HG03095 (cell line): ENCODE measurements around the gene AUTS2.

Source experiments
- ATAC-seq: cut with Tn5 transposase; IDR thresholded peaks from one replicate; pipeline ENCODE4 v1.9.1; 2021; ENCODE audit warnings: moderate library complexity; ENCODE audit not compliant: unreplicated experiment

Gene AUTS2

DNA sequence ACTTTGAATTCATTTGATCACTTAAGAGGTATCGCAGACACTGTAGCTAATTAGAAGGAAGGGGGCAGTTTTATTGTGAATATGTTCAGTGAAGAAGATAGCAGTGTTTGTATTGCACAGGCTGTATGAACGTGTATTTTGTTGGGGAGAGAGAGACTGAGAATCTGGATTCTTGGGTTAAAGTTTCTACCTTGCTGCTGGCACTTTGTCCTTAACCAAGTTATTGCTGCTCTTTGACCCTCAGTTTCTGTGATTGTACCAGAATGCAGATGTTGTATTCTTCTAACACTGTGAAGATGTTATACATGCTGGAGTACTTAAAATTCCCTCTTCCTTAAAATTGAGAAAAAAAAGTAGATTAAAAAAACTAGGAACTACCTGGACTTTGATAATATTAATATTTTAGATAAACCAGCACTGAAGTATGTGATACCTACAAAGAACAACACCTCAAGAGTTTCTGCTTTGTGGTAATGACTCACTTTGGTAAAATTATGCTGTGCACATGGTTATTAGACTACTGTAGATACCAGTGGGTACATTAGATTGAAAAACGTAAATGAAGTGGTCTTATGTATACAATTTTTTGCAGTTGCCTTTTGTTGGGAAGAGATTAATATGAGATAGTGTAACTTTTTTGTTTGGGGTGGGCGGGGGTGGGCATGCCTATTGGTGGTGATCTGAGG, 321.3 kb downstream of the AUTS2 start:
- ATAC-seq: no peak

DNA sequence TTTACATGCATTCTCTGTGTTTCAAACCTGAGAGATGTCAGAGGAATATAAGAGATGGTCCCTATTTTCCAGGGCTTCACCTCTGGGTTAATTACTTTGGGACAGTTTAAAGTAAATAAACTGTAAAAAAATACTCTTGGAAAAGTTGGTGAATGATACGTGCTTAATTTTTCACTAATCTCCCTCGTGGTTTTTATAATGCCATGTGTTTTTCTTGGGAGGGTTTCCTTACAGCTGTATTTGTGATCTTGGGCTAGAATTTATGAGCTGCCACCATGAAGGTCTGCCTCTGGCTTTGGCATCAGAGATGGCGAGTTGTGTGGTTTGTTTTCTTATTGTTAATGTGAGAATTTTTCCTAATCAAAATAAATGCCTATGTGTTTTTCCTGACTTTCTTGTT, 322.5 kb downstream of the AUTS2 start:
- no peak for ATAC-seq

DNA sequence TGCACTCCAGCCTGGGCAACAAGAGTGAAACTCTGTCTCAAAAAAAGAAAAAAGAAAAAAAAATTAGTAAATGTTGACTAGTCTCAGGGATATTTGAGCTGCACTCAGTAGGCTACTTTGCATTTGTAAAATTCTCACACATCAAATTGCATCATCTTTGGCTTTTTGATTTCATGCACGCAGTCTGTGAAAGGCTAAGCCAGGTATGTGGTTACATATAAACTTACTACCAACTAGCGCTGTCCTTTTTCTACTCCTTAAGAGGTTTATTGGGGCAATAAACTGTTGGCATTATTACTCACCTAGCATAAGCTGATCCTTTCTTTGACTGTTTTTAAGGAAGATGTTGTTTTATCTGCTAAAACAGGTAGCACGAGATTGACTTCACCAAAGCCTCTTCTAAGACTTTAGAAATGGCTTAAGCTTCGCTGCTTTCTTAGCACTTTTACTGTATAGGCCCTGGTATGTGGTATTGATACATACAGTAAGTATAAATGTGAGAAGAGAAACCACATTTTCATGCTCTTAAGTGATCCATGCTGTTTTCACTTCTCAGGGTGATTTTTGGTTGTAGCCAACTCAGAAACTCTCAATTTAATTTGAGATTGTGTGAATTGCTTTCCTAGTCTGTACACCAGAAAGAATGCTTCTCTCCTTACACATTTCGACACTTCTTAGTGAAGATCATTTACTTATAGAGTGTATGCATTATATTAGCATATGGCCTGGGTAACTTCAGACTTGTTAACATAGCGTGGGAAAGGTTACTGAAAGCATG, 323.9 kb downstream of the AUTS2 start:
- no peak for ATAC-seq

DNA sequence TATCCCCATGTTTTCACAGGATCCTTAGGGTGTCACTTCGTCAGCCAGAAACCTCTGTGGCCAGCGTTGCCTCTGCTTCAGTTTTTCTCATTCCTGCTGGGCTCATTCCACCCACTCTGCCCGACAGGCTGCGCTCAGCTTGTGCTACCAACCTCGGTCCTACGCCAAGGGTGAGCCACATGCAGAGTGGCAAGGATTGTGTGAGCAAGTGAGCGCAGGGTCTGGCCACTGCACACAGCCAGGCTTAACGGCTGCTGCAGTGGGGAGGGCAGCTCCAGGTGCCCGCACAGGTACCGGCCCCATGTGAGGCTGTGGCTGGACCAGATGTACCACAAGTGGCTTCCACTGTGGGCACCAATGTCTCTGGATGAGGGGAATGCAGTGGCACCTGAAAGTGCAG, 329.2 kb downstream of the AUTS2 start:
- no peak for ATAC-seq

DNA sequence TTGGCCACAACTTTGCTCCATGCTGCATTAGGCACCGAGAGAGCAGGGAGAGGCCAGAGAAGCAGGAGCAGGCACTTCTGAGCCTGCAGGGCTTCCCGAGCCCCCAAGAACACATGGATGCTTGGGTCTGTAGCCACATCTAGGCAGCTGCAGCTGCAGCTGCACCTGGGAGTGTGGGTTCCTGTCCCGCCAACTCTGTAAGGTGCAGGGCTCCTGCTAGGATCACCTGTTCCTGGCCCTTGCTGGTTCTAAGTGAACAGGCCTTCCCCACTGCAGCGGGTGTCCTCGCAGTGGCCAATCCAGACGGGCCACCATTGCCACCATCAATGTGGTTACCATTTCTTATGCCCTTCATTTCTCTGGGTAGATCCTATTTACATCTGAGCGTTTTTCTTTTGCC, 330.3 kb downstream of the AUTS2 start:
- ATAC-seq: no peak

DNA sequence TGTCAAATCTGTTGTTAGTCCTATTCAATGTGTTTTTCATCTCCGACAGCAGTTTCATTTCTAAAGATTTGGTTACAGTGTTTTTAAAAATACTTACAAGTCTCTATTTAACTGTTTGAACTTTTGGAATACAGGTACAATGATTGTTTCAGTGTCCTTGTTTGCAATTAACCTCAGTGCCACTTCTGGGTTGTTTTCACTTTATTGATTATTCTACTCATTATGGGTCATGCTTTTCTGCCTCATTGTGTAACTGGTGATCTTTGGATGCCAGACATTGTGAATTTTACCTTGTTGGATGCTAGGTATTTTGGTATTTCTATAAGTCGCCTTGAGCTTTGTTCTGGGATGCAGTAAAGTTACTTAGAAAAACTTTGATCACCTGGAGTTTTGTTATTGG, 331.3 kb downstream of the AUTS2 start:
- no peak for ATAC-seq

DNA sequence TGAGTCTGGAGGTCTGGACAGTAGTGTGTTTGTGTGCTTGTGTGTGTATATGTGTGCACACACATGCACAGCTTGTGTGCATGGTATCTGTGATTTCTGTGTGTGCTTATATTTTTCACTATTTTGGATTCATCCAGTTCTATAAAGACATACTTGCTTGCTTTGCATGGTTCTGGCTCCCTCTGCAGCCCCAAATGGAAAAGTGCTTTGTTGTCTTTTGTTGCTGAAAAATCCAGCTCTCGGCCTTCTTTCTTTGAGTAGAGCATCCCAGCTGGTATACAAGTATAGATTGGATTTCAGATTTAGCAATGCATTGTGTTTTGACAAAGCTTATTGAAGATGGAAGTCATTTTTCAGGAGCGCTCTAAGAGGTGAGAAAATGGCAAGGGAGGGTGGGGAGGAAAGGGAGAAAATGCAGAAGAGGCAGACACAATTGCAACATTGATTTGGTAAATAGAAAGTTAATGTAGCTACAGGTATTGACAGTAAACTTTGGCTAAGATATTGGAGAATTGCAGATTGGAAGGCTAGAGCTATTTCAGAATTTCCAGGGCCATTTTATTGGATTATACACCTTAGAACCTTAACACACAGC, 333.9 kb downstream of the AUTS2 start:
- no peak for ATAC-seq

DNA sequence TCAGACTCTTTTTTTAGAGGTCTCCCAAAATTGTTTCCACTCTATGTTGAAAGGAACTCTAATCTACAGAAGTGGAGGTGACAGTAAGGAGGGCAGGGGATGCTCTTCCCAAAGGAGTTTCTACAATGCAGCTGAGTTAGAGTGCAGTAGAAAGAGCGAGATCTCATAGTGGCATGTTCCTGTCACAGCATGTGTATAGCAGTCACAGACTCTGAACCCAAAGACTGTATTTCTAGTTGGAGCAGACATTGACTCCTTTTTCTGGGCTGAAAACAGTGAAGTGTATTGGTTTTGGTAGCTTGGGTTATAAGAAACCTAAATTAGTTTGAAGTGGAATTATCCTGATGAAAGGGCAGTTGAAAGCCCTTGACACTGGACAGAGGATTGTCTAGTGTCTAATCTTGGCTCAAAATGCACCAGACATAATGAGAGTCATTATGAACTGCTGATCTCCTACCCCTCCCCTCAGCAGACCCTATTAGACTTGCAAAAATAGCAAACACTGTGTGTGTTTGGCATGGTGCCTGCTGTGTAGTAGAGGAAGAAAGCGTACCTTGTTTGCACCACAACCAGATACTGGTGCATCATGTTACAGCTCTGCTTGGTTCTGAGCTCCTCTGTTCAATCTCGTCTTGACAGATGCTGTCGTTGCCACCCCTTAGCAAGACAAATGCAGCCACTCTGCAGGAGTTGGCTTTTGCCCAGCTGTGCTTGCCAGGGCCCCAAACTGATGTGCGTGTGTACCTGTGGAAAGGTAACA, 336.0 kb downstream of the AUTS2 start:
- no peak for ATAC-seq

DNA sequence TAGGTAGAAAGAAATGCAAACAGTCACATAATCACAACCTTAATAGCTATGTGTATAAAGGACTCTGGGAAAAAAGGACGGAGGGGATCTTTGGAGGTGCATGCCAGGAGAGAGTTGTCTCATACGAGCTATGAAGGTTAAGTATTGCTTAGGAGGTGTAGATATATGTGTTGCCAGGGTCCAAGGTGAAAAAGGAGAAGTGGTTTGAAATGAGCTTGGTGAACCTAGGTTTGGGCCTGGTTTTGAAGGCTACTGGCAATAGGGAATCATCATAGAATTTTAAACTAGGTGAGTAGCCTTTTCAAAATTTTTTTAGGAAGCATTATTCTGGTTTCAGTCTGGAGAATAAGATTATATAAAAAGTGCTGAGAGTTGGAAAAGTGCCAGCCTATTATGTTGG, 336.8 kb downstream of the AUTS2 start:
- ATAC-seq: no peak

DNA sequence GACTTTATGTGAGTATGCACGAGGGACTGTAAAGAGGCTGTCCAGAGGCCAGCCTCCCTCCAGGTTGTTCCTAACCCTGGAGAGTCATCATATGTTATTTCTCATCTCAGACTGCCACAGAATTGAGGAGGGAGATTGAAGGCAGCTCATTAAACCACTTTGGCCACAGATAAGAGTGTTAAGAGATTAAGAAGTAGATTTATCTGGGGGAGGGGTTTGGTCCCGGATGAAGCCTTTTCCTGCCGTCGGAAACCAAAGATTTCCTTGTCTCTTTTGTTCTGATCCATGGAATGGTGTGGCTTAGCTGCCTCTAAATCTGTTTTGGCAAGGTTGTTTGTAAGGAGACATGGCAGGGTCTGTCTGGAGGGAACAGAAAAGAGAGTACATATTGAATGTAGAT, 338.8 kb downstream of the AUTS2 start:
- ATAC-seq: no peak

DNA sequence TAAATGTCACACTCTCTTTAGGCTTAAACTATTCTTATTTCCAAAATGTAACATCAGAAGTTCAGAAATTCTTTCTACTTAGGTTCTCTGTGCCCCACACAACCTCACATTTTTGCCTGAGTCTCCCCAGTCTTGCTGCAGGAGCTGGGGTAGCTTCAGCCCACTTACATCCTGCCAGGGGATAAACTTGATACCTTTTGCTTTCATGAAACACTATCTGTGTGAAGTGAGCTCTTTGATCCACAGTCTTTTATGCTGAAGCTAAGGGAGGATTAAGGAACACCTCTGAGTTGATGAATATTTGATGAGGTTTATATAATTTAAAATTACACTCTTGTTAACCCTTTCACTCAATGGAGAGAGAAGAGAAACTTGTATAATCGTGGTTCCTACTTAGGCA, 341.0 kb downstream of the AUTS2 start:
- no peak for ATAC-seq

DNA sequence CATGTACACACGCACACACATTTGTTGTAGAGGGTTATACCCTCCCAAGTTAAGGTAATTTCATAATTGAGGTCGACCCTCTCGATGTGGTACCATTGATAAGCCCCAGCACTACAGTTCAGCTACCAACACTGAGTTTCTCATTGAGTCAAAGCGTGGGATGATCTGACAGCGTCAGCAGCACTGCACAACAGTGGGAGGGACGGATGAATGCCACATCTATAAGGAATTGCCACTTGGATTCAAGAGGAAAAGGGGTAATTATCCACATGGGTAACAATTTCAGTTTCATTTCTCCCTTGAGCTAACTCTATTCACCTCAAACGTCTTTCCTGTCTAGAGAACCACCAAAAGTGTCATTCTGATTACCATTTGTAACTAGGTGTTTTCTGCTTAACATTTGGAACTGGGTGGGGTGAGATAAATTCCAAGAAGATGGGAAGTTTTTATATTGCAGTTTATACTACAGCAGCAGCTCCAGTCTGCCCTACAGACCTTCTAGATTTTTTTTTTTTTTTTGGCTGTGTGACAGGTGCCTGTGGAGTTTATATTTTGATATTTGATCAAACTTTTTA, 342.9 kb downstream of the AUTS2 start:
- ATAC-seq: no peak

DNA sequence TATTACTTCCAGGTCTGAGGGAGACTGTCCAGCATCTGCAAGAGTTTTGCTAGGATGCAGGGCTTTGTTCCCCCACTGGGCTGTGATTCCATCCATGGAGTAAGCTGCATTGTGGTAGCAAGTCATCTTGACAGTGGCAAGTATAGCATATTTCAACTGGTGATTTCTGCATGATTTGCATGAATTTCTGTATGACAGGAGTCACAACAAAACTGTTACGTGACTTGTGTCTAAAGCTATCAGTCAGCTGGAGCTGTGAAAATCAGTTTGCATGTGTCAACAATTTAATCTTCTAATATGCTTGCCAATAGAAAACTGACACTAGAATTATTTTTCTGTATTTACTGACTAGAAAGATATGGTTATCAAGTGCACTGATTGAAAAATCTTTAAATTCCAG, 344.3 kb downstream of the AUTS2 start:
- ATAC-seq: no peak

DNA sequence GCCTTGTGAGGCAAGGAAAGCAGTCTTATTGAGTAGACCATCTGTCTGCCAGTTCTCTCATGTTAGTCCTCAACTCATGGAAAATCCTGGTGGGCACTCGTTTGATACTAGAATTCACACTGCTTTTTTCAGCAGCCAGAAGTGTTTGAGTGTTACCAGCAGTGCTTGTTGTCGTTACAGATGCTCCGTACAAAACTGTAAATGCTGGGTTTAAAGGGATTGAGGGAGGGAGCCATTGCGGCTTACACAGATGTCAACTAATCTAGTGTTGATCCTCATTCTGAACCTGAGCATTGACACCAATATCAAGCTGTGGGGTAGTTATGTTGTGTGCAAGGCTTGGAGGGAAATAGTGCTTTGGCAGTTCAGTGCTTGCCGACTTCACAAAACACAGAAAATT, 348.6 kb downstream of the AUTS2 start:
- no peak for ATAC-seq

DNA sequence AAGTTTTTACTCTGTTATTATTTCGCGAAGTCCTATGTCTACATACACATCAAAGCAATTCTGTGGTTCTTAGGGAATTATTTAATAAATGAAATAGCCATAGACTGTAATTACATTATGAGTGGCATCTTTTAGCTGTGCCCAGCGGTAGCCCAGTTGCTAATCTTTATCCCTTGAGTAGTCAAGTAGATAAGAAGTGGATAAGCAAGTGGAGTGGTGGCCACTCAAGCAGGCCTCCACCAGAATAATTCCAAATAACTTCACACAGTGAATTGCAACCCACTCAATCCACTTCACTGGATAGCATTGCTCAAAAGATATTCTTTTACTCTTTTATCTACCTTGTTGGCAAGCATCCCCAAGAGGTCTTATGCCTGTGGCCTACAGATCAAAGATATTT, 349.7 kb downstream of the AUTS2 start:
- ATAC-seq: no peak

DNA sequence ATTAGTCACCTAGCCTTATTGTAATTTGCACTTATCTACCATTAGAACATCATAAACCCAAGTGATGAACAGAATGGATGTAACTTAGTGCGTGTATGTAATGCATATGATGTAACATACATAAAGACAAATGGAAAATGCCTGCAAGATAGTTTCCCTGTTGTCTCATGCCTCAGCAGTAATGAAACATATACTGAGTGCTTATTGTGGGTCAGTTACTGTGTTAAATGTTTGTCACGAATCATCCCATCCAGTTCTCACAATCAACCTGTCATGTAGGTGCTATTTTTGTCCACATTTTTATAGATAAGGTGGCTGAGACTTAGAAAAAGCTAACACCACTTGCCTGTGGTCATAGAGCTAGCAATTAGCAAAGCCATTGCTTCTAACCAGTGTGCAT, 350.8 kb downstream of the AUTS2 start:
- no peak for ATAC-seq

DNA sequence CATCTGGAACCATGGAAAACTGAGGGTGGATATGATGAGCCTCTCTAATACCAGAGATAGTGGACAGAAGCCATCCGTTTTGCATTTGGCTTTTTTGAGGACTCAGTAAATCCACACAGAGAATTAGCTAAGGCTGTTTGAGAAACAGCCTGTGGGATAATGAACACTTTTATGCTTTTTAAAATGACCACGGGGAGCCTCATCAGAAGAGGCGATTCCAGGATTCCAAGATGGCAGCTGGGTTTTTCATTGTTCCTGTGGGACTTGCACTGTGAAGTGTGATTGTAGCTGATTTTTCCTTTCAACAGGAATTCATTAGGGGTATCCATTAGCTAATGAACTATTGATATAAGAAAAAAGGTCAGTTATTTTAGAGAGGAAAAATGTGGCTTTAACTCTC, 353.2 kb downstream of the AUTS2 start:
- no peak for ATAC-seq

DNA sequence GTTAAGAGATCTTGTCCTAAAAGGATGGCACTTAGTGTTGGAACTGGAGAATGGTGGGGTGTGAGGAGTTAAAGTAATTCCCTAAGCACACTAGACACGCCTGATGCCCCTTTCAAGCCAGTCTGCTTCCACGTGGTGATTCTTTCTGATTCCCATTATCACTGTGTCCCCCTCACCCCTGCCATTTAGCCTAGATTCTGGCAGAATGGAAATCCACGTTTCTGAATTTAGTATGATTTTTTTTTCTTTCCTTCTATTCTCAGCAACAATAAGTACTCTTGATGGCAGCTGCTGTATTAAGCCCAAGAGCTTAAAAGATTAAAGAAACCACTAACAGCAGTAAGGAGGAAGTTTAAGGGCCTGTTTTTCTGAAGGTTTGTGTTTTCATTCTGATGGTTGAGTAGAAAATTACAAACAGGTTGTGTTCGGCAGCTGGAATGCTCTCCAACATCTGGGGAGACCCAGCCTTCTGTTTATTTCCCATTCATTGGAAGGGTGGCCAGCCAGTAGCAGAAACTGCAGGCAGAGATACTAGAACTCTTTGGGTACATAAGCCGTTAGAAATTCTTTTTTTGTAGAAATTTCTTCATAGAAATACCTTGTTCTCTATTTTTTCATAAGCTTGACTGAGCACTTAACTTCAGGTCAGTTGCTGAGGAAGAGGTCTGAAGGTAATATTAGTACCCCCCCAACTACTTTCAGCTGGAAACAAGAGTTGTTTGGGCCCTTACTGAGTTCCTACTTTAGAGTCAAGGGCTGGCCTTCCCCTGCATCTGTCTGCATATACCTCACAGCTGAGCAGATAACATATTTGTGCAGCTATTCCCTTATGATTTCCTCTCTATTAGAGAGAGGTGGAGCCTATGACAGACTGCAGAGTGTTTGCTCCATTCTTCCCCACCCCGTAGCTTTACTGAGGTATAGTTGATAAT, 355.1 kb downstream of the AUTS2 start:
- ATAC-seq: no peak

DNA sequence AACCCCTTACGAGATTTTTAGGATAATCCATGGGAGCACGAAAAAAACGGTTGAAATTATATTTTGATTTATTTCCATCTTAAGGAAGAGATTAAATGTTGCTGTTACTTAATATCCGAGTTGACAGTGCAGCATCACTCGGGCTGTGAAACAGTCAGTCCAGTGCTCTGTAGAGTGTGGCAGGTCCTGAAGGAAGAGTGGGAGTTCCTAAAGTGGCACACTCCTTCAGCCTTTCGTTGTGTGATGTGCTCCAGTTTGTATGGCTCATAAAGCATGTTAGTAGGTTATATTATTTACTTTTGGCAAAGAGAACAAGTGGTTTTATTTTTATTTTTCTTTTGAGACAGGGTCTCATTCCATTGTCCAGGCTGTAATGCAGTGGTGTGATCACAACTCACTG, 358.3 kb downstream of the AUTS2 start:
- no peak for ATAC-seq

DNA sequence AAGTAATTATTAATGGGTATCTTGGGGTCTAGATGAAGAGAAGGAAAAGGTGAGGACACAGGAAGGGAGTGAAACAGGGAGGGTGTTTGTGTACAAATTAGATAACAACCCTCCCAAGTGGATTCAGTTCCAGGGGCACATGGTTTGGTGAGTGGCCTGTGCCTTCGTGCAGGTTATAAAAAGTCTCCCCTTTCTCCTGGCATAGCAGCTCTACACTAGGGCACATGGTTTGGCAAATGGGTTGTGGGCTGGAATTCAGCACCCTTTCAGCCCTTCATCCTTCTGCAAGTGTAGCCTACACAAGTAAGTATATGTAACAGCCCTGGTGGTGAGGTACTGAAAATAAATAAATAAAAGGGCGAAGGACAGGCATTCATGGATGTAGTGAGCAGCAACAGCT, 359.4 kb downstream of the AUTS2 start:
- ATAC-seq: no peak
